OCI-LY1 (cell line): ENCODE measurements around the gene LSS.

Experiments
- H2AFZ ChIP-seq: fragments of 200-600 bp; sonication (generic), shearing (Covaris generic); 2 replicates; pipeline ENCODE4 v1.6.0; 2014; ENCODE audit warnings: antibody characterized with exemption, mild to moderate bottlenecking, low read length
- H3F3A ChIP-seq: fragments of 200-600 bp; sonication (generic), shearing (Covaris generic); 2 replicates; pipeline ENCODE4 v1.6.0; 2014; ENCODE audit warnings: mild to moderate bottlenecking, antibody characterized with exemption, low read length, moderate library complexity; ENCODE audit not compliant: insufficient read depth
- H3K27ac ChIP-seq: fragments of 200-600 bp; sonication (generic); 2 replicates; pipeline ENCODE4 v1.5.1; 2014; ENCODE audit warnings: low read length, mixed run types, mild to moderate bottlenecking, low read depth; ENCODE audit not compliant: poor library complexity, severe bottlenecking
- H3K27me3 ChIP-seq: fragments of 200-600 bp; sonication (generic); 2 replicates; pipeline ENCODE4 v1.6.0; 2014; ENCODE audit warnings: antibody characterized with exemption, mild to moderate bottlenecking, low read length, moderate library complexity; ENCODE audit not compliant: insufficient read depth
- H3K36me3 ChIP-seq: fragments of 200-600 bp; sonication (generic); 2 replicates; pipeline ENCODE4 v1.6.1; 2014; ENCODE audit warnings: mild to moderate bottlenecking, antibody characterized with exemption, low read length, moderate library complexity, mixed read lengths; ENCODE audit not compliant: insufficient read depth
- H3K4me1 ChIP-seq: fragments of 200-600 bp; sonication (generic); 2 replicates; pipeline ENCODE4 v1.5.1; 2014; ENCODE audit warnings: mild to moderate bottlenecking, low read length, moderate library complexity; ENCODE audit not compliant: insufficient read depth, severe bottlenecking
- H3K4me2 ChIP-seq: fragments of 200-600 bp; sonication (generic), shearing (Covaris generic); 2 replicates; pipeline ENCODE4 v1.6.1; 2014; ENCODE audit warnings: low read length
- H3K4me3 ChIP-seq: fragments of 200-600 bp; sonication (generic); 2 replicates; pipeline ENCODE4 v1.5.1; 2014; ENCODE audit warnings: low read length, low read depth, mild to moderate bottlenecking, mixed read lengths; ENCODE audit not compliant: poor library complexity, severe bottlenecking
- H3K79me2 ChIP-seq: fragments of 200-600 bp; shearing (Covaris generic); 2 replicates; pipeline ENCODE4 v1.6.1; 2016; ENCODE audit warnings: mixed run types, low read length, mixed read lengths; ENCODE audit not compliant: insufficient read depth
- H3K9ac ChIP-seq: fragments of 200-600 bp; sonication (generic), shearing (Covaris generic); 2 replicates; pipeline ENCODE4 v1.6.1; 2014; ENCODE audit warnings: mild to moderate bottlenecking, low read length, mixed read lengths
- H3K9me2 ChIP-seq: fragments of 200-600 bp; sonication (generic), shearing (Covaris generic); 2 replicates; pipeline ENCODE4 v1.6.1; 2014; ENCODE audit warnings: low read depth, mild to moderate bottlenecking, low read length, mixed read lengths
- H3K9me3 ChIP-seq: fragments of 200-600 bp; shearing (Covaris generic); 2 replicates; pipeline ENCODE4 v1.6.1; 2014; ENCODE audit warnings: low read length, mixed read lengths
- H4K20me1 ChIP-seq: fragments of 200-600 bp; sonication (generic), shearing (Covaris generic); 2 replicates; pipeline ENCODE4 v1.6.0; 2016; ENCODE audit warnings: mild to moderate bottlenecking, low read length; ENCODE audit not compliant: insufficient read depth
- EZH2 ChIP-seq: fragments of 200-600 bp; sonication (generic), shearing (Covaris generic); IDR thresholded peaks from 2 replicates; pipeline ENCODE4 v1.8.0; 2017; ENCODE audit warnings: borderline replicate concordance, mixed run types, mild to moderate bottlenecking, antibody characterized with exemption, low read length, moderate library complexity, mixed read lengths
- TF ChIP-seq, protein P1 (sequence below): fragments of 200-600 bp; sonication (generic), shearing (Covaris generic); IDR thresholded peaks from 2 replicates; pipeline ENCODE4 v1.5.1; 2017; ENCODE audit warnings: mild to moderate bottlenecking, antibody characterized with exemption, low read length, moderate library complexity, mixed read lengths

LSS gene

DNA sequence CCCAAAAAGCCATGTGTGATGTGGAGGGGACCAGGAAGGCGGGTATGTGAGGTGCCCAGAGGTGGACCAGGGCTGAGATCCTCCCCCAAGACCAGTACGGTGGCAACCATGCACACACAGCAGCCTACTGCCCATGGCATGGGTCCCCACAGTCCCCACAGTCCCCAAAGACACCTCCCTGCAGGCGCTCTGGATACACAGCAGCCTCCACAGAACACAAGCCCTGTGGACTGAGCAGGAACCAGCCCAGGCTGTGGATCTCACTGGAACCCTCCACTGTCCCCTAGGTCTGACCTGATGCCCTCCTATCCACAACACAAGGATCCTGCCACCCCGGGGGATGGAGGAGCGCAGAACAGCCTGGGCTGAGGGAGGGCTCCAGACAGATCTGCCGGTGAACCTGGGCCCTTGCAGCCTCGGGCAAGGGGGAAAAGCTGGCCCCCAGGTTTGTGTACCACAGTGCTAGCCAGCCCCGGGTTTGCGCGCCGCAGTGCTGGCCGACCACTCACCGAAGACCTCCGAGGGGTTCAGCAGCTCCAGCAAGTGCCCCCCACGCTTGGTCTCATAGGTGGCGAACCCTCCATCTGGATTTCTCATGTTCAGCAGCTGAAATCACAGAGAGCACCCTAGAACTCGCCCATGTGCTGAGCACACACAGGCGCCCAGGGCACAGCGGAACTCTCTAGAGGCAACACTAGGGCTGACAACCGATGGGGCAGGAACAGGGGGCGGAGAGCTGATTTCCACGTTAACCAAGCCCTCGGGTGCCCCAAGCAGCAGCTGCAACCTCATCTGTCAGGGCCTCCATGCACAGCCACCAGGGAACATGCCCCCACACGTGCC lies 22.2 kb downstream of the LSS start:
- no peaks in the 10 kb centered on the region for H3K79me2 ChIP-seq
- H3K27ac ChIP-seq = no peak overlapping the region
- H3K4me2 ChIP-seq = no peak overlapping the region
- TF ChIP-seq, protein P1, sequence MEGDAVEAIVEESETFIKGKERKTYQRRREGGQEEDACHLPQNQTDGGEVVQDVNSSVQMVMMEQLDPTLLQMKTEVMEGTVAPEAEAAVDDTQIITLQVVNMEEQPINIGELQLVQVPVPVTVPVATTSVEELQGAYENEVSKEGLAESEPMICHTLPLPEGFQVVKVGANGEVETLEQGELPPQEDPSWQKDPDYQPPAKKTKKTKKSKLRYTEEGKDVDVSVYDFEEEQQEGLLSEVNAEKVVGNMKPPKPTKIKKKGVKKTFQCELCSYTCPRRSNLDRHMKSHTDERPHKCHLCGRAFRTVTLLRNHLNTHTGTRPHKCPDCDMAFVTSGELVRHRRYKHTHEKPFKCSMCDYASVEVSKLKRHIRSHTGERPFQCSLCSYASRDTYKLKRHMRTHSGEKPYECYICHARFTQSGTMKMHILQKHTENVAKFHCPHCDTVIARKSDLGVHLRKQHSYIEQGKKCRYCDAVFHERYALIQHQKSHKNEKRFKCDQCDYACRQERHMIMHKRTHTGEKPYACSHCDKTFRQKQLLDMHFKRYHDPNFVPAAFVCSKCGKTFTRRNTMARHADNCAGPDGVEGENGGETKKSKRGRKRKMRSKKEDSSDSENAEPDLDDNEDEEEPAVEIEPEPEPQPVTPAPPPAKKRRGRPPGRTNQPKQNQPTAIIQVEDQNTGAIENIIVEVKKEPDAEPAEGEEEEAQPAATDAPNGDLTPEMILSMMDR = no peak
- no peak for TF ChIP-seq EZH2
- no peaks in the 10 kb centered on the region for H3K9me3 ChIP-seq
- H2AFZ ChIP-seq = no peak overlapping the region
- H3K36me3 ChIP-seq = peaks cover 73% of the 10 kb centered on the region
- no peaks in the 10 kb centered on the region for H3K4me1 ChIP-seq
- no peaks in the 10 kb centered on the region for H3K27me3 ChIP-seq
- no peak overlapping the region for H3K4me3 ChIP-seq
- no peak overlapping the region for H3K9ac ChIP-seq
- H3F3A ChIP-seq = 0 out of 2 replicates have a peak, but pooled peaks cover 3% of the 10 kb centered on the region
- no peaks in the 10 kb centered on the region for H3K9me2 ChIP-seq
- no peaks in the 10 kb centered on the region for H4K20me1 ChIP-seq

DNA sequence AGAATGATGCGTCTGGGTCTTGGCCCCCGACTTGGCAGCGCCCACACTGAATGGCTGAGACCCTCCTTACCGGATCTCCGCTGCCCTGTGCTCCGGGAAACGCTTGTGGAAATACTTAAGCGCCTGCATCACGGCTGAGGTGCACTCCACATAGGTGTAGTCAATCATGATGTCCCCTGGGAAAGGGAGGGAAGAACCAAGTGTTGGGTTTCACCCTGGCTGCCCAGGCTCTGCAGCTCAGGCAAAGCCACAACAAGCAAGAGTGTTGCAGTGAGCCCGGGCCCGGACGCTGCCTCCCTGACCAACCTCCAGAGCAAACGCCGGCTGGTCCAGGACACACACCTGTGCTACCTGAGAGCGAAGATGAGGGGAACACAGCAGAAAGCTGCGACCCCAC lies 22.8 kb downstream of the LSS start:
- no peak overlapping the region for H3K9ac ChIP-seq
- peaks cover 74% of the 10 kb centered on the region for H3K36me3 ChIP-seq
- TF ChIP-seq EZH2 = no peak
- TF ChIP-seq, protein P1 = no peak

GRCh38 chr21:46205166-46205565 lies 23.4 kb downstream of the LSS start:
- Histone ChIP-seq H3K27me3 (no peaks in the 10 kb centered on the region), H3F3A (0 out of 2 replicates have a peak, but pooled peaks cover 3% of the 10 kb centered on the region), H3K9me3 (no peaks in the 10 kb centered on the region), H3K9ac (no peak overlapping the region), H3K79me2 (no peaks in the 10 kb centered on the region), H2AFZ (no peak overlapping the region), H4K20me1 (no peaks in the 10 kb centered on the region), H3K4me3 (no peak overlapping the region), H3K27ac (no peak overlapping the region), H3K4me2 (no peak overlapping the region), H3K36me3 (peaks cover 74% of the 10 kb centered on the region), H3K4me1 (no peaks in the 10 kb centered on the region), H3K9me2 (no peaks in the 10 kb centered on the region)
- TF ChIP-seq EZH2 = no peak
- TF ChIP-seq, protein P1 = no peak

More for the DNA sequence above, 22.8 kb downstream of the LSS start:
- Histone ChIP-seq H3K79me2 (no peaks in the 10 kb centered on the region), H3K9me3 (no peaks in the 10 kb centered on the region), H3K4me3 (no peak overlapping the region), H3K4me2 (no peak overlapping the region), H3F3A (0 out of 2 replicates have a peak, but pooled peaks cover 3% of the 10 kb centered on the region), H3K27me3 (no peaks in the 10 kb centered on the region), H3K27ac (no peak overlapping the region), H2AFZ (no peak overlapping the region), H3K9me2 (no peaks in the 10 kb centered on the region), H4K20me1 (no peaks in the 10 kb centered on the region), H3K4me1 (no peaks in the 10 kb centered on the region)
